ENCODE data around the gene SELENON.

SELENON gene

DNA sequence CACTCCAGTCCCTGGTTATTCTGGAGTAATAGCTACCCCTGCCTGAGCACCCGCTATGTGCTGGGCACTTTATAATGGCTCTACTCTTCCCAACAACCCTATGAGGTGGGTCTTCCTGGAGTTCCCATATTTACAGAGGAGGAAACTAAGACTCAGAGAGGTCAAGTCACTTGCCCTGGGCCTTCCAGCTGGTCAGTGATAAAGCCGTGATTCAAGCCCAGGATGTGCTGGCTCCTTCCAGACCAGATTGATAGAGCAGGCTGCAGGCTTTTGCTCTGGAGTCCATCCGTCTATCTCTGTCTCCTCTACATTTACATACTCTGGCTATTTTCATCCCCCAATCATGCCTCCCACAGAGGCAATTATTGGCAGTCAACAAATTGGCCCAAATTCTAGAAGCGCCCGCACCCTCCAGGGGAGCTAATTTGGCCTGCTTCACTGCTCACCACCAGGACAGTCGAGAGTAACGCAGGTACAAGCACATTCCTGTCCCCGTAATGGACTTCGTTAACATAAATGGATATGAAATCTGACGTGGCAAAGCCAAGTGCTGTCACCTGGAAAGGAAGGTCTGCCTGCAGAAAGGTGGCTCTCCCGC, 39.8 kb upstream of the SELENON start:
- Histone ChIP-seq H3K27me3 (no peaks in the 10 kb centered on the region), H3K36me3 (no peaks in the 10 kb centered on the region)

DNA sequence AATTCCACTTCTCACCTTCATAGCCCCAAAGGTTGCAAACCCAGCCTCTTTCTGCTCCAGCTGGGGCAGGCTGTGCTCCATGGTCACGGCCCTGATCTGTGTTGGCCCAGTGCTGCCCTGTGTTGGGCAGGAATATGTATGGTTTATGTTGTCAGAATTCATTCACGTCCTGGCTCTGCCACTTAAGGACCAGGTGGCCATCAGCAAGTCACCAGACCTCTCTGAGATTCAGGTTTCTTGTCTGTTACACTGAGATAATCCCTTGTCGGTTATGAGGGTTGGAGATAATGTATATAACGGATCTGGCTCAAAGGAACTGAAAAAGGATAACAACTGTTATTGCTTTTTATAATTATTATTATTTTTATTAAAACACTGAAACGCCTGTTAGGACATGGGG, 39.1 kb upstream of the SELENON start:
- Histone ChIP-seq H3K9ac (no peak overlapping the region), H3K27ac (no peak overlapping the region), H3K36me3 (no peaks in the 10 kb centered on the region), H4K20me1 (no peaks in the 10 kb centered on the region), H3K9me3 (no peaks in the 10 kb centered on the region), H3K27me3 (no peaks in the 10 kb centered on the region), H3K4me1 (peaks cover 43% of the 10 kb centered on the region), H3K4me3 (no peak overlapping the region), H3K4me2 (peak overlapping the region; percentile 64)
- no peak for TF ChIP-seq Cebpa-rat (IDR thresholded peaks at IDR 0.05)

More for the DNA sequence above, 39.8 kb upstream of the SELENON start:
- H3K9me3 ChIP-seq, result no peaks in the 10 kb centered on the region
- TF ChIP-seq Cebpa-rat (IDR thresholded peaks at IDR 0.05), result no peak
- H3K27ac ChIP-seq, result no peak overlapping the region
- H3K4me2 ChIP-seq, result peak overlapping the region; percentile 64
- H3K9ac ChIP-seq, result no peak overlapping the region
- H3K4me3 ChIP-seq, result no peak overlapping the region
- H3K4me1 ChIP-seq, result peaks cover 43% of the 10 kb centered on the region
- no peaks in the 10 kb centered on the region for H4K20me1 ChIP-seq

DNA sequence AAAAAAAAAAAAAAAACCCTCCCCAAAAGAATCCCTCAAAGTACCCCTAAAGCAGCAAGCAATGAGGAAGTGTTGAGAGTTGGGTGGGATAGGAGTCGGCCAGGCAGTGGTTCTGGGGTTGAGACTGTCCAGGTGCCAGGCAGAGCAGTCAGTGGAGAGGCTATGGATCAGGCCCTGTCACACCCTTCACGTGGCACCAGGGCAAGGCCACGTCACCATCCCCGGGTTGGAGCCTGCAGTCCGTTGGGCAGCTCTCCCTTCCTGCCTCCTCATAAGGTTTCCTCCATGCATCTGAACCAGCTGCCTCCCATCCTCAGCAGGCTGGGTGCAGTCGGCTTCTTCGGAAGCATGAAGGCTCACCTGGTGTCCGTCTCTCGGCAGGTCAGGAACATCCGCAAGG, 36.5 kb upstream of the SELENON start:
- Histone ChIP-seq H3K27me3 (no peaks in the 10 kb centered on the region), H3K9ac (no peak overlapping the region), H4K20me1 (no peaks in the 10 kb centered on the region), H3K4me3 (no peak overlapping the region), H3K4me1 (peaks cover 43% of the 10 kb centered on the region), H3K9me3 (no peaks in the 10 kb centered on the region), H3K4me2 (no peak overlapping the region), H3K36me3 (no peaks in the 10 kb centered on the region), H3K27ac (no peak overlapping the region)
- TF ChIP-seq Cebpa-rat (IDR thresholded peaks at IDR 0.05), result no peak

DNA sequence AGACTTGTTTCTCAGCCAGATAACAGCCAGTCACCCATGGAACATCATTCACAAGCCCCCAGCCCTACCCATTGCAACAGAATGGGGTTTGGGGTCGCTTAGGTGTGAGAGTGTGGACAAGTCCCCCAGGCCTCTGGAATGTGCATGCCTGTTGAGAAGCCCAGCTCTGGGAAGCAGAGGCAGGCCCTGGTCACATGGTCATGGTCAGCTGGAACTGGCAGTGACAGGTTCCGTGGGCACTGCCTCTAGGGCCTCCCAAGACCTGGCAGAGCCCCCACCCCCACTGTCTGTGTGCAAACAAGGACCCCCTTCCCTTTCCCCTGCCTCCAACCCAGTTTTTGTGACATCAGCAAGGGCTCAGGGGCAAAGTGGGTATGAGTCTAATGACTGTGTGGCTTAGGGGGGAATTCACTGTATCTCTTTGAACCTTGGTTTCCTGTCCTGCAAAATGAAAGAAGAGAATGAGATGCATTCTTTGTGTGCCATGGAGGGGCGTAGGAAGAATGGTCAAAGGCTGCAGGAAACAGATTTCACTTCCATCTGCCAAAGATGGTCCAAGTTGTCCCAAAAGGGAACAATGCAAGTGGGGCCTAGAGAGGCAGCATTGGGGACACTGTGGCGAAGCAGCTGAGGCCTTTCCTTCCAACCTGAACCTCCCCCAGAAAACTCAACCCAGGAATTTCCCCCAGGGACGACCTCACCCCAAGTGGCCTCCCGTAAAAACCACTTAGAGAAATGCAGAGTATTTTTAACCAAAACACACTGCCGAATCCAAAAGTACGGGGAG, 34.7 kb upstream of the SELENON start:
- peak overlapping the region; percentile 72 for H3K9ac ChIP-seq
- H3K27me3 ChIP-seq, result no peaks in the 10 kb centered on the region
- H3K4me2 ChIP-seq, result peak overlapping the region; percentile 87
- H3K9me3 ChIP-seq, result no peaks in the 10 kb centered on the region
- peaks cover 54% of the 10 kb centered on the region for H3K4me1 ChIP-seq
- no peak overlapping the region for H3K4me3 ChIP-seq
- peak overlapping the region; percentile 84 for H3K27ac ChIP-seq
- H4K20me1 ChIP-seq, result no peaks in the 10 kb centered on the region
- TF ChIP-seq Cebpa-rat (IDR thresholded peaks at IDR 0.05), result no peak
- H3K36me3 ChIP-seq, result no peaks in the 10 kb centered on the region

DNA sequence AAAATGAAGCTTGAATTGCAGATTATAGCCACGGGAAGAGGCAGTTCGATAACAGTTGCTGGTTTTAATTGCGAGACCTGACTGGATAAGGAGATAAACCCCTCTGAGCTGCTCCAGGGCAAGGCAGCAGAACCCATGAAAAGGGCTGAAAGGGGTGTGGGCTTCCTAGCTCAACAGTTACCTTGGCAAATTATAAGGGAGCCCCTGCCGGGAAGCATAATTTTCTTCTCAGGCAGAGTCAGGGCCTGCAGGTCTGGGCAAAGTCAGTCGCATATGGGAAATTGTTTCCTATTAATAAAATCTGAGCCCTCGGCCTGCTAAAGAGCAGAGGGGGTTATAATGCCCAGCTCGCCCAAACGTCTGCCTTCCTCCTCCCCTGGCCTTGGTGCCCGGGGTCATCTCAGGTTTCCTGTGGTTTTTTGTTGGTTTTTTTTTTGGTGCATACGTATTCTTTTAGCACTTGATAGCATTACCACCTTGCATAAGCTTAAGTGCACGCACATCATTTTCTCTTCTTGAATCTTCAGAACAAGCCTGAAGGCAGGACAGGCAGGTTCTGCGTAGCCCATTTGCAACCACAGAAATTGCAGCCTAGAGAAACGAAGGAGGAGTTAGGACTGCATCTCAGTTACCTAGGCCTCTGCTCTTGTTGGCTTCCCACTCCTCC, 33.9 kb upstream of the SELENON start:
- Histone ChIP-seq H3K4me1 (peaks cover 54% of the 10 kb centered on the region), H3K27me3 (no peaks in the 10 kb centered on the region), H3K9ac (peak overlapping the region; percentile 72), H4K20me1 (no peaks in the 10 kb centered on the region), H3K4me3 (no peak overlapping the region), H3K27ac (peak overlapping the region; percentile 84), H3K4me2 (peak overlapping the region; percentile 87), H3K9me3 (no peaks in the 10 kb centered on the region), H3K36me3 (no peaks in the 10 kb centered on the region)
- TF ChIP-seq Cebpa-rat (IDR thresholded peaks at IDR 0.05), result no peak

DNA sequence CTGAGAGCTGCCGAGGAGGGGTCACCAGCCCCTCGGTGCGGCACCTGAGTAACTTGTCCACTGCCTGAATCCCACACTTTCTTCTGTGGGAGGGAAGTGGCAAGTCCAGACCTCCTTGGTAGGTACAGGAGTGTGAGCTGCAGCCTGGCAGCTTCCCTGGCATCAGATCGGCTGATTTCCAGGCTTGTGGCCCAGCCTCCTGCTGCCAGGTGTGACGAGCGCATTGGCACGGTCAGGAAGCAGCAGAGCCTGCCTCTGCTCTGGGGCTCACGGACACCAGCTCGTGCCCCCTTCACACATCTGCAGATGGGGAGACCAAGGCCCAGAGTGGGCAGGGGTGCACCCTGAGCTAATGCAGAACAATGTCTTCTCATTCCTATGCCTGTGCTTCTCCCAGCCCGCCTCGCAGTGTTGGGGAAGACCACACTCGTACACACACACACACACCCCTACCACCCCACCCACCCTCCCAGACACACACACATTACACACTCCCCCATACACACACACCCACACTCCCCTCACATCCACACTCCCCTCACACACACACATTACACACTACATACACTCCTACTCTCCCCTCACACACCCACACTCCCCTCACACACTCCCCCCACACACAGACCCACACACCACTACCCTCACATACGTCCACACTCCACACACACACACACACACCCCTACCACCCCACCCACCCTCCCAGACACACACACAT, 33.1 kb upstream of the SELENON start:
- TF ChIP-seq Cebpa-rat (IDR thresholded peaks at IDR 0.05), result no peak
- Histone ChIP-seq H4K20me1 (no peaks in the 10 kb centered on the region), H3K36me3 (no peaks in the 10 kb centered on the region), H3K9ac (peak overlapping the region; percentile 72), H3K4me1 (peaks cover 60% of the 10 kb centered on the region), H3K27me3 (no peaks in the 10 kb centered on the region), H3K9me3 (no peaks in the 10 kb centered on the region), H3K27ac (peak overlapping the region; percentile 84), H3K4me2 (peak overlapping the region; percentile 87), H3K4me3 (no peak overlapping the region)

DNA sequence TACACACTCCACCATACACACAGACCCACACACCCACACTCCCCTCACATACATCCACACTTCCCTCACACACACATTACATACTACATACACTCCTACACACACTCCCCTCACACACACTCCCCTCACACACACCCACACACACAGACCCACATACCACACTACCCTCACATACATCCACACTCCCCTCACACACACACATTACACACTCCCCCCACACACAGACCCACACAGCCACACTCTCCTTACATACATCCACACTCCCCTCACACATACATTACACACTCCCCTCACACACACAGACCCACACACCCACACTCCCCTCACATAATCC, 32.6 kb upstream of the SELENON start:
- no peak overlapping the region for H3K27ac ChIP-seq
- no peaks in the 10 kb centered on the region for H3K27me3 ChIP-seq
- H3K4me1 ChIP-seq, result peaks cover 65% of the 10 kb centered on the region
- peak overlapping the region; percentile 24; the same call in 1 of the 2 replicates for H3K4me2 ChIP-seq
- no peaks in the 10 kb centered on the region for H3K36me3 ChIP-seq
- no peak overlapping the region for H3K9ac ChIP-seq
- no peak for TF ChIP-seq Cebpa-rat (IDR thresholded peaks at IDR 0.05)
- H3K4me3 ChIP-seq, result no peak overlapping the region
- no peaks in the 10 kb centered on the region for H4K20me1 ChIP-seq
- H3K9me3 ChIP-seq, result no peaks in the 10 kb centered on the region

DNA sequence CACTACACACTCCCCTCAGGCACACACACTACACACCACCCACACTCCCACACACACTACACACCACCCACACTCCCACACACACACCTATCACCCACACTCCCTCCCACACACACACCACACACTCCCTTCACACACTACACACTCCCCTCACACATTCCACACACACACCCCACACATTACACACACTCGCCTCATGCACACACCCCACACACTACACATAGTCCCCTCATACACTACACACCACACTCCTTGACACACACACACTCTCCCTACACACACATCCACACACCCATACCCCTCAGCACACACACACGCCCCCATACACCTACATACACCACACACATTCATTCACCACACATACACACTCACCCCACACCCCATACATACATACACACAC, 31.0 kb upstream of the SELENON start:
- no peak for TF ChIP-seq Cebpa-rat (IDR thresholded peaks at IDR 0.05)
- H3K4me1 ChIP-seq, result peaks cover 79% of the 10 kb centered on the region
- no peaks in the 10 kb centered on the region for H3K27me3 ChIP-seq
- H3K9me3 ChIP-seq, result no peaks in the 10 kb centered on the region
- H3K27ac ChIP-seq, result 0 out of 2 replicates have a peak overlapping the region, but pooled peaks have one; percentile 80
- no peaks in the 10 kb centered on the region for H4K20me1 ChIP-seq
- H3K9ac ChIP-seq, result no peak overlapping the region
- H3K4me3 ChIP-seq, result no peak overlapping the region
- peak overlapping the region; percentile 92 for H3K4me2 ChIP-seq
- H3K36me3 ChIP-seq, result no peaks in the 10 kb centered on the region

DNA sequence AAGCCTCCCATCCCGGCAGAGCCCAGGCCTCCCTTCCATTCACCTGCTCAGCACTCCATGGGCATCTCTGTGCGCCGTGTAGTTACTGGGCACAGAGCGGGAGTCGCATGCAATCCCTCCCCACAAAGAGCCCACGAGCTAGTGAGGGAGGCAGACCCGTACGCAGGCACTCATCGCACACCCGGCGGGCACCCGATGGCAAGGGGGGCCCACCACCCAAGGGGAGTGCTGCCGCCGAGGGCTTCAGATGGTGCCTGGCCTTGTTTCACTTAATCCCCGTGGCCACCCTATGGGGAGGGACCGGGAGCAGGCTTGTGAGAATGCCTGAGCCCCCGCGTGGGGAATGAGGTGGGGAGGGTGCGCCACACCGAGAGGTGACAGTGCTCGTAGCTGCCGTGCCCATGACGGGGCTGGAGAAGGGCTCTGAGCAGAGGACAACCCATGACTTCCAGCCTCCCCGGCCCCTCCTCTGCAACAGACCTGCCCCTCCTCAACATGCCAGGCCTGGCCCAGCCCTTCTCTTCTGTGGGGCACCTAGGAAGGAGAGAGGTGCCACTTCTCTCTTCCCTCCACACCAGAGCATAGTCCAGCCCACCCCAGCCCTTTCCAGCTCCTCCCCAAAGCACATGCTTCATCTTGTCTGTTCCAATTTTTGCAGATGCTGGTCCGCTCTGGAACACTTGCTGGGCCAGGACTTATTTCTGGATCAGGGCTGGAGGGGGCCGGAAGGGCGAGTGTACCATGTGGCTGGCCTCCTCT, 30.2 kb upstream of the SELENON start:
- no peak overlapping the region for H3K4me3 ChIP-seq

More for the DNA sequence above, 30.2 kb upstream of the SELENON start:
- Histone ChIP-seq H3K4me1 (peaks cover 85% of the 10 kb centered on the region), H3K9ac (peak overlapping the region; percentile 69; the same call in 1 of the 2 replicates), H4K20me1 (no peaks in the 10 kb centered on the region), H3K27ac (peak overlapping the region; percentile 80), H3K9me3 (no peaks in the 10 kb centered on the region), H3K4me2 (peak overlapping the region; percentile 92), H3K36me3 (no peaks in the 10 kb centered on the region), H3K27me3 (no peaks in the 10 kb centered on the region)
- TF ChIP-seq Cebpa-rat (IDR thresholded peaks at IDR 0.05), result no peak
